ENCODE measurements around the gene STAT3. TPM values are rescaled to one million over a fixed set of nuclear protein-coding genes. Genes with fewer than 3 reads are reported as not detected.

Gene STAT3
- total RNA-seq, 2 donors from 2014 or later = 79.4 to 99.5 TPM

GRCh38 chr17:42405963-42406495 is 17.8 kb upstream of the STAT3 start:
- DNase-seq = peak; percentile 82 to 88 (median 86)
- Histone ChIP-seq H3K4me1 (peaks cover 22% of the 10 kb centered on the region), H3K36me3 (replicated peaks in 1 of 2; ENCODE audit: insufficient read depth in 1 of 2, low read depth in 2 of 2) (peaks cover 0 to 2% of the 10 kb centered on the region in 2 donors), H3K27ac (peak overlapping the region in 1 of 4 donors; percentile 28), H3K9me3 (no peaks in the 10 kb centered on the region), H3K4me3 (no peak overlapping the region), H3K27me3 (no peaks in the 10 kb centered on the region)
- intact Hi-C loops (cut with DNase I) = loop anchor here (5.0 kb wide), 1 partner anchor 84 kb away; no protein-coding TSS in a partner anchor
- peak; percentile 75 for ATAC-seq
- no peak for TF ChIP-seq POLR2A (IDR thresholded peaks at IDR 0.05)
- TF ChIP-seq CTCF (IDR thresholded peaks at IDR 0.05) = peak; percentile 82 to 96 (median 94)
- WGBS, 2 donors = 30 to 32% methylated on average over 24 to 26 of the region's 26 CpGs

- no peak for ATAC-seq
- H3K27ac ChIP-seq = no peak overlapping the region
- DNase-seq = no peak
- no peak overlapping the region for H3K4me3 ChIP-seq
- H3K27me3 ChIP-seq = no peaks in the 10 kb centered on the region
- H3K9me3 ChIP-seq = no peaks in the 10 kb centered on the region
- H3K4me1 ChIP-seq = peaks cover 22% of the 10 kb centered on the region
- intact Hi-C loops (cut with DNase I) = loop anchor here (5.0 kb wide), 1 partner anchor 83 kb away; no protein-coding TSS in a partner anchor
- no peak for TF ChIP-seq POLR2A (IDR thresholded peaks at IDR 0.05)
- no peak for TF ChIP-seq CTCF (IDR thresholded peaks at IDR 0.05)
- WGBS, 2 donors = 81 to 87% methylated on average over 35 of the region's 35 CpGs
- peaks cover 0 to 2% of the 10 kb centered on the region in 2 donors for H3K36me3 ChIP-seq (replicated peaks in 1 of 2; ENCODE audit: insufficient read depth in 1 of 2, low read depth in 2 of 2)
These were observed 16.8 kb upstream of the STAT3 start for GRCh38 chr17:42405076-42405475.

- ATAC-seq = no peak
- Histone ChIP-seq H3K9me3 (no peaks in the 10 kb centered on the region), H3K27ac (no peak overlapping the region), H3K36me3 (replicated peaks in 1 of 2; ENCODE audit: insufficient read depth in 1 of 2, low read depth in 2 of 2) (peaks cover 0 to 2% of the 10 kb centered on the region in 2 donors), H3K4me3 (no peak overlapping the region), H3K27me3 (no peaks in the 10 kb centered on the region), H3K4me1 (peaks cover 22% of the 10 kb centered on the region)
- intact Hi-C loops (cut with DNase I) = loop anchor here (5.0 kb wide), 1 partner anchor 82 kb away; no protein-coding TSS in a partner anchor
- no peak for TF ChIP-seq CTCF (IDR thresholded peaks at IDR 0.05)
- TF ChIP-seq POLR2A (IDR thresholded peaks at IDR 0.05) = no peak
- 78 to 87% methylated on average over 50 to 60 of the region's 63 CpGs for WGBS, 2 donors
- DNase-seq = no peak
These were observed 16.2 kb upstream of the STAT3 start for GRCh38 chr17:42404326-42405055.

GRCh38 chr17:42403150-42403549 is 14.9 kb upstream of the STAT3 start:
- TF ChIP-seq CTCF (IDR thresholded peaks at IDR 0.05) (peak in 4 of 7 experiments; percentile 5 to 30 (median 9)), POLR2A (IDR thresholded peaks at IDR 0.05) (no peak)
- Histone ChIP-seq H3K9me3 (no peaks in the 10 kb centered on the region), H3K27ac (no peak overlapping the region), H3K27me3 (no peaks in the 10 kb centered on the region), H3K4me3 (no peak overlapping the region), H3K36me3 (replicated peaks in 1 of 2; ENCODE audit: insufficient read depth in 1 of 2, low read depth in 2 of 2) (peaks cover 0 to 2% of the 10 kb centered on the region in 2 donors), H3K4me1 (peaks cover 35% of the 10 kb centered on the region)
- intact Hi-C loops (cut with DNase I) = no loop called here
- 78 to 94% methylated on average over 6 of the region's 6 CpGs for WGBS, 2 donors
- DNase-seq (no peak), ATAC-seq (no peak)
